Left lobe of liver (tissue), 2 donors: ENCODE data around the gene GJA4. TPM values are rescaled to one million over a fixed set of nuclear protein-coding genes. Genes with fewer than 3 reads are reported as not detected.

Experiments used
- ATAC-seq: fragments of 200-7000 bp; cut with Tn5 transposase; one replicate; pipeline ENCODE4 v1.9.1; 2020; ENCODE audit warnings: mild to moderate bottlenecking, moderate library complexity
- DNase-seq: peaks from one replicate; pipeline ENCODE4 v3.0.0-alpha.2; 2020; ENCODE audit warnings: low spot score
- total RNA-seq: library from RNA; stranded (reverse); gene quantifications from one replicate; pipeline ENCODE4 v1.2.1, GENCODE V29; 2021
- donor health status: DM: no; HTN: no; CAD: no; lungs with moderate emphysema.
- donor health status: DM: no; HTN: yes; CAD: no.

GJA4 gene
- total RNA-seq = 12.5 TPM

DNA sequence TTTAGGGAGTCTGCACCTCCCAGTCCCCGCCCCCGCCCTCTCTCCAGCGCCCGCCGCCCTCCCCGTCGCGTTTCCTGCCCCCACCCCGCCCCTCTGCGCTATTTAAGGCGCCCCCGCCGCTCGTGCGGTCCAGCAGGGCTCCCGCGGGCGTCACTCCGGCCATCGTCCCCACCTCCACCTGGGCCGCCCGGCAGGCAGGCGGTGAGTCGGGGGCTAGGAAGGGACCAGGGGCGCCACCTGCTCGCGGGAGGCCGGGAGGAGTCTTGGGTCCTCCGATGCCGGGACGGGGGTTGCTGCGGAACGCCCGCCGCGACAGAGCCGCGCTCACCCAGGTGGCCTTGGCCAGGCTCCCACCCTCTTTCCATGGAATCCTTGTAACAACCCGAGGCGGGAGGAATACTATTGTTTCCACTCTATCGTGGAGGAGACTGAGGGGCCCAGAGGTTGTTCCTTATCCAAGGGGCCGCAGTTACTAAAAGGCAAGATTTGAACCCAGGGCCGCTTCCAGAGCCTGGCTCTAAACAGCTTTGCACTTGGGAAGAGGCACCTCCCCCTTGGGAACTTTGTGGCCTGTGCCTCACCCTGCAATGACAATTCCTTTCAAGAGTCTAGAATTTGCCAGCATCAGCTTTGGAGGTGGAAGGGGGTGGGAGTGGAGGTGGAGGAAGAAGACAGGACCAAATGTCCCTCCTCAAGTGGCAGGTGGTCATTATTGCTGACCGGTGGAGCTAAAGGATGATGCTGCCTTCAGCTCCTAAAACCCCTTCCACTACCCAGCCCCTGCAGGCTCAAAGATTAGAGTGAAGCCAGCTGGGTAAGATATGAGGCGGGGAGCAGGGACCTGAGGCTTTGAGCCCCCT lies at the start of gene GJA4:
GJA4 (plus strand) TSS at position 132 of the 860 bp plus-strand sequence. CDS start 1,215 bp downstream, outside the sequence.
- DNase-seq (no peak), ATAC-seq (peak; percentile 49)

DNA sequence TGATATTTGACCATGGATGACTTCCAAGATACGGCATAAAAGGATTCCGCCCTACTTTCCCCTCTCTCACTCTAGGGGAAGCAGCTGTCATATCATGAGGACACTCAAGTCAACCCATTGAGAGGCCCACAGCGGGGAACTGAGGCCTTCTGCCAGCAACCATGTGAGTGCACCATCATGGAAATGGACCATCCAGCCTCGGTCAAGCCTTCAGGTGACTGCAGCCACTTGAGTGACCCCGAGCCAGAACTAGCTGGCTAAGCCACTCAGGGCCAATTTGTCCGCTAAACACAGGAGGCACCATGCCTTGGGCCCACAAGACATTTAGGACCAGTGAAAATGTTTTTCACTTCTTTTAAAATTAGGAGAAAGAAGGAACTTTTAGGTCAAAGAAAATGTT lies 49.0 kb upstream of the GJA4 start:
- DNase-seq (no peak), ATAC-seq (no peak)

DNA sequence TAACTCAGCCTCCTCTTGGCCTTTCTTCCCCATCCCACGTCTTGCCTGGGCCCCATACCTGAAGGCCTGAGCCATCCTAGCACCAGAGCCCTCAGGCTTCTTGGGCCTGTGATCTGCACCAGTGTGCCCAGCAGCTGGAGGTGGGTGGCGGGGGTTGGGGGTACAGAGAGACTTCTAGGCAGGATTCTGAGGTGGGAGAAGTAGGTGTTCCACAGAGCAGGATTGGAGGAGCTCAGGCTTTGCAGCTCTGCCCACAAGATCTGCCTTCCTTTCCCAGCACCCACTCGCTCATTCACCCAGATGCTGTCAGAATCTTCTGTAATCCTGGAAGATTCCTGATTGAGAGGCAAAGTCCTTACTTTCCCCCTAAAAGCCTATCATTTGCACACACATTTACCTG lies 47.9 kb upstream of the GJA4 start:
- ATAC-seq (no peak), DNase-seq (no peak)

DNA sequence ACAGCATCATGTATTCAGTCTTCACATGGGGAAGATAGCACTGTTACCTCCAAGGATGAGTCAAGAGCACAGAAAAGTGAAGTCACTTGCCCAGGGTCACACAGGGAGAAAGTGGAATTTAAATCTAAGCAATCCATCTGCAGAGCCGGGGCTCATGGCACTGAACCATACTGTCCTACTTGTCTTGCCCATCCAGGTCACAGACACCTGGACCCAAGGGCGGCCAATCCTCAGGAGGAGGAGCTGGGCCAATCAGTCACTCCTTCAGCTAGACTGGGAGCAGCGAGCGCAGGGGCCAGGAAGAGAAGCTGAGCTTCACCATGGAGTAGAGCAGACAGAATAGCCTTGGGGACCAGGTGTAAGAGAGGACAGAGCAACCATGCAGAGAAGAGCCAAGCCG lies 47.1 kb upstream of the GJA4 start:
- DNase-seq (no peak), ATAC-seq (no peak)

DNA sequence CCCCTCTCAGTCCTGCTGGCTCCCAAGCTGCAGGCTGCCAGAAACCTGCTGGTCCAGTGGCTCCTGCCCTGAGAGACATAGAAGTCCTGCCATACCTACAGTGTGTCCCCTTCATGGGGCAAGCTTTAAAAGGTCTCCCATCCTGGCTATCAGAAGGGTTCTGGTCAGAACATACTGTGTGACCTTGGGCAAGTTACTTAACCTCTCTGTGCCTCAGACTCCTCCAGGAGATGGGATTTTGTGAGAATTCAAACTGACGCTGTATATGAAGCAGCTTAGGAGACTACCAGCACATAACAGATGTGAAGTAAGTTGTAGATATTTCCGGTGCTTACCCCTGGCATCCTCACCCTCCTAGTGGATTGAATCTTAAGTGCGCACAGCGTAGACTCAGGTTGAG lies 46.7 kb upstream of the GJA4 start:
- no peak for ATAC-seq
- DNase-seq = no peak

DNA sequence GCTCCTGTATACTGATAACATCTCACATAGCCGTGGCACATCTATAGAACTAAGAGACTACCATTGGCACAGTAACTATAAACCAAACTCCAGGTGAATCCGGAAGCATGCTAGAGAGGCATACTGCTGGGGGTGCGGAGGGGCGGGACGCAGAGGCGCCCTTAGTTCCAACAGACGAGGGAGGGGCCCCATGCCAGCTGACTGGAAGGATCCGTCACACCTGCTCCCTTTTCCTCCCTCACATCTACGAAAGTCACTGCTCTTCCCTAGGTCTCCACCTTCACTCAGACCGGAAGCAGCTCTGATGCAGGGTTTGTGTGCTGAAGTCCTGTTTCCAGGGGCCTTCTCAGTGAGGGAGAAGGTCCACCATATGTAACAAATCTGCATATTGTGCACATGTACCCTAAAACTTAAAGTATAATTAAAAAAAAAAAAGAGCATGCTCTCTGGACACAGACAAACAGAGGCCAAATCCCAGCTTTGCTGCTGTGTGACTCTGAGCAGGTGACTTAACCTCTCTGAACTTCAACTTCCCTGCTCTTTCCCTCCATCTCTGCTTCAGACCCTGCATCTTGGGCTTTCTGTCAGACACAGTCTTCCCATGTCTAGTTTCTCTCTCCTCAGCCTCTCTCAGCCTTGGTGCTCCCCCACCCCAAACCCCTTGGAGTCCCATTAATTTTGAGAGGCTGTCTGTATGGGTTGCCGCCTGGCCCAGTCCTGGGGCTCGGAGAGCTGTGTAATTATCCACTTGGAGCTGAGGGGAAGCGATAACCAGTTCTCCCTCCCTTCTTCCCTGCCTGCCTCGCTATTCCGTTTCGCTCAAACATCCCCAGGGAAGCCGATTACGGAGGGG lies 45.8 kb upstream of the GJA4 start:
- no peak for DNase-seq
- no peak for ATAC-seq

DNA sequence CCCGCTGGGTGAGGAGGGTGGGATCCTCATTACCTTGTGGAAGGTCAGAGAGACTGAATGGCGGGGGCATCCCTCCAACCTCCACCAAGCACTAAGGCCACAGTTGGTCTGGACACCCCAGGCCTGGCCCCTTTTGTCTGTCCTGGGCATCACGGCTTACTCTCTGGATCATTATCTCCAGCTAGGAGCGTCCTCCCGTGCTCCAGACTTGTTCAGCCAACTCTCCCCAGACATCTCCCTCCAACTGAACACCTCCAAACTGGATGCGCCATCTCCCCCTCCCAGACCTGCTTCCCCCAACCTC lies 45.2 kb upstream of the GJA4 start:
- DNase-seq (no peak), ATAC-seq (no peak)

DNA sequence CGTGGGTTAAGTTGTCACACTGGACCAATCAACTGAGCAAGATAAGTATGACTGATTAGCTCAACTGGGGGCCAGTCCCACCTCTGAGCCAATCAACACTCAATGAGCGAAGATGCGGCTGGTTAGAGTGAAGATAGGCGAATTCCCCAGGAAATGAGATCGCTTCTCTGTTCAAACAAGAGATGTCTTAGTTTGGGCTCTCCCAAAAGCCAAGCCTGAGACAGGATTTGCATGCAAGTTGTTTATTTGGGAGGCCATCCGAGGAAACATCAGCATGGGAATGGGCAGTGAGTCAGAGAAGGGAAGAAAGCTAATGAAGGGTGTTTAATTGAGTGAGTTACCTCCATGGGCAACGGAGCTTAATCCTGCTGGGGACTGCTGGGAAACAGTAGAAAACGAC lies 42.8 kb upstream of the GJA4 start:
- DNase-seq (no peak), ATAC-seq (no peak)

DNA sequence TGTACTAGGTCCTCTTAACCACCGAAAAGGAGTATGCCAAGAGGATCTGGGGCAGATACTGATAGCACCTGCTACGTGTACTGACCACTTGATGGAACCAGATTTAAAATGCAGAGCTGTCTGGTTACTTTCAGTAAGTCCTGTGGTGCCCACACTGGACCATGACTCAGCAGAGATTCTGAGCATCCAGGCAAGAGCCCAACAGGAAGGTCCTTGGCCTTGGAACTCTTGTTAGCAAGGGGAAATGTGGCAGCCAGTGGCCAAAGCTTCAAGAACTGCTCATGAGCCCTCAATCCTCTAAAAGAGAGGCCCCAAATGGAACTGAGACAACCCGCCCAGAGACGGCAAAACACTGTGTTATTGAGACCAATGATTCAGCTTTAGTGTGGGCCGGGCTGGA lies 42.2 kb upstream of the GJA4 start:
- ATAC-seq (no peak), DNase-seq (no peak)

DNA sequence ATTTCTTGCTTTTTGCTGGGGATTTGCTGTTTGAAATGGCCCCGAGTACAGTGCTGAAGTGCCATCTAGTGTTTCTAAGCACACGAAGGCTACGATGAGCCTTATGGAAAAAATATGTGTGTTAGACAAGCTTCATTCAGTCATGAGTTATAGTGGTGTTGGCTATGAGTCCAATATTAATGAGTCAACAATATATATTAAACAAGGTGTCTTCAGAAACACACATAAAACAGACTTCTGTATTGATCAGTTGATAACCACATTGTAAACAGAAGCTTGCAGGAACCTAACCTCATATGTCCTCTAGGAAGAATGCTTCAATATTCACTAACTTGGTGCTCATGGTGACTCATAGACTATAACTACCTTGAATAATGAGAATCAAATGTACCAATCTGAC lies 39.6 kb upstream of the GJA4 start:
- no peak for ATAC-seq

DNA sequence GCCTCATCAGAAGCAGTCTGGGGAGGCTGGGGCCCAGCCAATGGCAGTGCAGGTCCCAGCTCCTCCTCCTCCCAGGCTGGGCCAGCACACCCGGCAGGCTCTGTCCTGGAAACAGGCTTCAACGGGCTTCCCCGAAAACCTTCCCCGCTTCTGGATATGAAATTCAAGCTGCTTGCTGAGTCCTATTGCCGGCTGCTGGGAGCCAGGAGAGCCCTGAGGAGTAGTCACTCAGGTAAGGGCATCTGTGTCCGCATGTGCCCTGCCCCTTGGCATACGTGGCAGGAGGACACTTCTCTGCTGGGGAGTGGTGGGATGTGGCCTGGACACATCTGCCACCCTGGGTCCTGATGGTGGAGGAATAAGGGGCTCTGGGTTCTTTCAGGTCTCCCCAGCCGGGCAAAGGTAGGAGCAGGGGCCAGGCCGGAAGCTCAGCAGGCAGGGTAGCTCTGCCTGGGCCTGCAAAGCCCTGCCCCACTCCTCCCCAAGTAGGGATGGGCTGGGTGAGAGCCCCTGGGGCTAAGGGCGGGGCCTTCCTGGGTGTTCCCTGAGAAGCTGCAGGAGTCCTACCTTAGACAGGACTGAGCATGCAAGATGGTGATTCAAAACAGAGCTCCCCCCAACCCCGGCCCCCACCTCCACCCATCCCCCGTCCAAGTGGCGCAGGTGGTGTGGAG lies 37.7 kb upstream of the GJA4 start, which contains the start of gene GJB5:
GJB5 (plus strand) TSS at position 84 of the 674 bp plus-strand sequence. CDS start 2,284 bp downstream, outside the sequence.
- no peak for DNase-seq
- no peak for ATAC-seq

More for the DNA sequence above, 39.6 kb upstream of the GJA4 start:
- DNase-seq = no peak

DNA sequence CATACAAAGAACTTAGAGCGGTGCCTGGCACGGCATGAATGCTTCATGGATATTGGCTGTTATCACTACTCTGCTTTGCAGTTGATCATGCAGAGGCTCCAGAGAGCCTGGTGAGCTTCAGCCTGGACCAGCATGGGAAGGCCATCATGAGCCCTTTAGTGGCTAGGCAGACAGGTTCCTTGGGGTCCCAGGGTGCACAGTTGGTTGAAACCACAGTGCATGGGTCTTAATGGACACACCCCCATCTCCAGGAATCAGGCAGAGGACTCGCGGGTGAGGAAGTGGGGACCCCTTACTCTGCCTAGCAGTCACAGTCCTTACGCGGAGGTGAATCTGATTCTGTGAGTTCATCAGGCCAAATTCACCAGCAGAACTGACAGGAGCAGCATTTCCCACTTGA lies 36.8 kb upstream of the GJA4 start:
- DNase-seq (no peak), ATAC-seq (no peak)

DNA sequence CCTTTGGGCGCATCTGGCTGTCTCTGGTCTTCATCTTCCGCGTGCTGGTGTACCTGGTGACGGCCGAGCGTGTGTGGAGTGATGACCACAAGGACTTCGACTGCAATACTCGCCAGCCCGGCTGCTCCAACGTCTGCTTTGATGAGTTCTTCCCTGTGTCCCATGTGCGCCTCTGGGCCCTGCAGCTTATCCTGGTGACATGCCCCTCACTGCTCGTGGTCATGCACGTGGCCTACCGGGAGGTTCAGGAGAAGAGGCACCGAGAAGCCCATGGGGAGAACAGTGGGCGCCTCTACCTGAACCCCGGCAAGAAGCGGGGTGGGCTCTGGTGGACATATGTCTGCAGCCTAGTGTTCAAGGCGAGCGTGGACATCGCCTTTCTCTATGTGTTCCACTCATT lies 35.4 kb upstream of the GJA4 start:
- no peak for DNase-seq
- no peak for ATAC-seq

DNA sequence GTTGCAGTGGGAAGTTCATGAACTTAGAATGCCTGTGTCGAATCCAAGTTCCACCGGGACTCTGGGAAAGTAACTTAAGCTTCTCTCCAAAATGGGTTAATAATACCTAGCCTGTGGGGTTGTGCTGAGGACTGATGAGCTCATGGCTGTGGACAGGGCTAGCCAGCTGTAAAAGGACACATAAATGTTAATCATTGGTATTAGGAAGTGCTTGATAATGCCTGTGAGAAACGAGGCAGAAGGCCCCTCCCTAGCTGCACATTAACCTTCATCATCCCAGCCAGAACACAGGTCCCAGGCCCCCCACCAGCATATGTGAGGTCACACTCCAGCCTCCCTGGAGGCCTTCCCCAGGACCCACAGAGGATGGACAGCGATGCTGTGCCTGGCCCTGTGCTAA lies 34.0 kb upstream of the GJA4 start:
- ATAC-seq (no peak), DNase-seq (no peak)

DNA sequence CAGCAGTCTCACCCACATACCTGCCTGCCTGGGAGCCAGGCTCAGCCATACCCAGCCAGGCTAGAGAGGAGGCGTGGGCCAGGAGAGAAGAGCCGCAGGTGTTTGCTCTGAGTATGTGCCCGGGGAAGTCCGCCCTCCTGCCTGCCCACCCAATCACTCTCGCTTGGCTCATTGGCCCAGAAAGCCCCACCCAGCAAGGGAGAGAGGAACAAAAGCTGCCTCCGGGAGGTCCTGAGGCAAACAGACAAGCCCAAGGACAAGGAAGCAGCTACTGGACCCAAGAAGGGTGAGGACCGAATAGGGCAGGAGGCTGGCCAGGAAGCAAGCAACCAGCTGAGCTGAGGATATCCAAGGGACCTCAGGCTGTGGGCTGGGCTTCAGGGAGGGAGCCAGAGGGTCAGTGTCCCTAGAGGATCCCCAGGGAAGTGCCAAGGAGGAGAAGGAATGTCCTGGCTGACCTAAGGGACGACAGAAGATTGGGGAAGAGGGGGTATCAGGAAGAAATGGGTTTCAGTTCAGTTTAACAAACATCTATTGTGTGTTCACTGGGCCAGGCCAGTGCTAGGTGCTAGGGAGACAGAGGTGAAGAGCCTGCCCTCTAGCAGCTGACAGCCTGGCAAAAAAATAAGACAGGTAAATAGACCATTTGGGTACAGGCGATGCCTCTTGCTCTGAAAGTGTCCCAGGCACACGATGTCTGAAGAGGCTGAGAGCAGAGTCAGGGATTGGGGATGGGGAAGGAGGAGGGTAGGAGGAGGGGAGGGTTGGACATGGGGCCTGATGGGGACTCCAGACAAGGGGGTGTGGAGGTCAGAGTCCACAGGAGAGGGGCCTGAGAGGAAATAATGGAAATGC lies 33.1 kb upstream of the GJA4 start, which contains the start of gene GJB4:
GJB4 (plus strand) TSS at position 238 of the 855 bp plus-strand sequence. CDS start 1,515 bp downstream, outside the sequence.
- ATAC-seq (no peak), DNase-seq (no peak)

DNA sequence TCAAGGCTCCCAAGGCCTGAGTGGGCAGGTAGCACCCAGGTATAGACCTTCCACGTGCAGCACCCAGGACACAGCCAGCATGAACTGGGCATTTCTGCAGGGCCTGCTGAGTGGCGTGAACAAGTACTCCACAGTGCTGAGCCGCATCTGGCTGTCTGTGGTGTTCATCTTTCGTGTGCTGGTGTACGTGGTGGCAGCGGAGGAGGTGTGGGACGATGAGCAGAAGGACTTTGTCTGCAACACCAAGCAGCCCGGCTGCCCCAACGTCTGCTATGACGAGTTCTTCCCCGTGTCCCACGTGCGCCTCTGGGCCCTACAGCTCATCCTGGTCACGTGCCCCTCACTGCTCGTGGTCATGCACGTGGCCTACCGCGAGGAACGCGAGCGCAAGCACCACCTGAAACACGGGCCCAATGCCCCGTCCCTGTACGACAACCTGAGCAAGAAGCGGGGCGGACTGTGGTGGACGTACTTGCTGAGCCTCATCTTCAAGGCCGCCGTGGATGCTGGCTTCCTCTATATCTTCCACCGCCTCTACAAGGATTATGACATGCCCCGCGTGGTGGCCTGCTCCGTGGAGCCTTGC lies 31.5 kb upstream of the GJA4 start:
- no peak for DNase-seq
- no peak for ATAC-seq

DNA sequence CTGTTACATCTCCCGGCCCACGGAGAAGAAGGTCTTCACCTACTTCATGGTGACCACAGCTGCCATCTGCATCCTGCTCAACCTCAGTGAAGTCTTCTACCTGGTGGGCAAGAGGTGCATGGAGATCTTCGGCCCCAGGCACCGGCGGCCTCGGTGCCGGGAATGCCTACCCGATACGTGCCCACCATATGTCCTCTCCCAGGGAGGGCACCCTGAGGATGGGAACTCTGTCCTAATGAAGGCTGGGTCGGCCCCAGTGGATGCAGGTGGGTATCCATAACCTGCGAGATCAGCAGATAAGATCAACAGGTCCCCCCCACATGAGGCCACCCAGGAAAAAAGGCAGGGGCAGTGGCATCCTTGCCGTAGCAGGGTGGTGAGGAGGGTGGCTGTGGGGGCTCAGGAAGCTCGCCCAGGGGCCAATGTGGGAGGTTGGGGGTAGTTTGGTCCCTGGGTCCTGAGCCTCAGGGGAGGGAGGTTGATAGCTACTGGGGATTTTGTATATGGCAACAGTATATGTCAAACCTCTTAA lies 31.0 kb upstream of the GJA4 start:
- DNase-seq (no peak), ATAC-seq (no peak)

DNA sequence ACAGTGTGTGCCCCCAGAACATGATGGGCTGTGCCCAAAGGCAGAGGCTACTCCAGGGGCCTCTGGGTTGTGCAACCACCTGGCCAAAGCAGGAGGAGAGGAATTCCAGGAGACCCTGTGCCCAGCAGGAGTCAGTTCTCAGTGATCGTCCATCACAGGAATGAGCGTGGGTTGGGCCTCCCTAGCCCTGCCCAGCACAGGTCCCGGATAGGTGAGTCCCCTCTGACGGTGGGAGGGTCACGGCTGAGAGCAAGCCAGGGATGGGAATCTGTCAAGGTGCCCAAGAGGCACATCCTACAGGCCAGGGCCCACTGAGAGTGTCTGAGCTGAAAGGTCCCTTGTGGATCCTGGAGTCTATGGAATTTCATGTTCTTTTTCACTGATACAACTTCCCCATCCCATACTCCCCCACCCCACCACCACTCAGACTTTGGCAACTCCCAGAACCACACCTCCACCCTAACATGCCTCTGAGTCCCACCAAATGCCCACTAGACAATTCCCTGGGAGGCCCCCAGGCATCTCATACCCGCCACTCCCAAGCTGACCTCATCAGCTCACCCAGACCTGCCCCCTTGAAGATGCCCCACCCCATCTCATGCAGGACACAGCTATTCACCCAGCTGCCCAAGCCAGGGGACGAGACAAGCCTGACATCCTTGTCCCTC lies 30.2 kb upstream of the GJA4 start:
- no peak for DNase-seq
- ATAC-seq = no peak

DNA sequence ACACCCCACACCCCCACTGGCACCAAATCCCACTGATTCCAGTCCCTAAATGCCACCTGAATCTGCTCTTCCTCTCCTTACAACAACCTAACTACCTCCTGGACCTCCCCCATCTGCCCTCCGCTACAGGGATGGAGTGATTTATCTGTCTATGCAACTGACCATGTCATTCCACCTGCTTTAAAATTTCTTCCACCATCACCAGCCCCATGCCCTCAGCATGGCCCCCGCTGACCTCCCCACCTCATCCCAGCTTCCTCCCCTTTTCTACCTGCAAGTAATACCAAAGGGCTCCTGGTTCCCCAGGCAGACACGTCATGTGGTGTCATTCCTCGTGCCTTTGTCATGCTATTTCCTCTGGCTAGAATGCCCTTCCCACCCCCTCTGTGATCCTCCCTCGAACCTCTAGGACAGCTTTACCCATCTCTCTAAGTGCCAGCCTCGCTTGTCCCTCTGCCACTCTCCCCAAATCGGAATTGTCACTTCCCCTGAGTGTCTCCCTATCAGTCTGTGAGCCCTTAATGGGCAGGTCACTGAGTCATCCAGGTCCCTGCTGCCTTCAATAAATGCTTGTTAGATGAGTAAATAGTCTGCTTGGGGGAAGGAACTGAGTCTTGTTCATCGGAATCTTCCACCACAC lies 29.5 kb upstream of the GJA4 start:
- ATAC-seq (no peak), DNase-seq (no peak)
